GM19193 (cell line): ENCODE measurements around the gene NME9.

ENCODE experiments used
- POLR2A ChIP-seq: IDR thresholded peaks from 4 replicates; pipeline ENCODE4 v1.6.1; 2011; ENCODE audit not compliant: insufficient read depth, insufficient read length; ENCODE audit errors: extremely low read depth

NME9 gene

DNA sequence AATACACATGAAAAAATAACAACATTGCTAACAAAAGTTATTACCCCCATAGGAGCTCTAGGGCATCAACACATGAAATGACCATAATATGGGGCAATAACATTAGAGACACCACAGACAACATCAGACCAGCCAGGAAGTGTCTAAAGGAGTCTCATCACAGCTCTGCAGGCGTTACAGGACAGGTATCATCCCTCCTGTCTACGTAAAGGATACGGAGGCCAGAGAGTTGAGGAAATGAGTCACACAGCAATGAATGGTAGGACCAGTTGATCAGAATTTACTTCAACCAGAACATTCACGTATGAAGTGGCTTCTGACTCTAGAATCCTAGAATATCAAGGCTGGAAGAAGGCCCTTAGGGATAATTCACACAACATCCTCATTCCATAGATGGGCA lies 1.8 kb downstream of the NME9 start:
- no peak for TF ChIP-seq POLR2A

DNA sequence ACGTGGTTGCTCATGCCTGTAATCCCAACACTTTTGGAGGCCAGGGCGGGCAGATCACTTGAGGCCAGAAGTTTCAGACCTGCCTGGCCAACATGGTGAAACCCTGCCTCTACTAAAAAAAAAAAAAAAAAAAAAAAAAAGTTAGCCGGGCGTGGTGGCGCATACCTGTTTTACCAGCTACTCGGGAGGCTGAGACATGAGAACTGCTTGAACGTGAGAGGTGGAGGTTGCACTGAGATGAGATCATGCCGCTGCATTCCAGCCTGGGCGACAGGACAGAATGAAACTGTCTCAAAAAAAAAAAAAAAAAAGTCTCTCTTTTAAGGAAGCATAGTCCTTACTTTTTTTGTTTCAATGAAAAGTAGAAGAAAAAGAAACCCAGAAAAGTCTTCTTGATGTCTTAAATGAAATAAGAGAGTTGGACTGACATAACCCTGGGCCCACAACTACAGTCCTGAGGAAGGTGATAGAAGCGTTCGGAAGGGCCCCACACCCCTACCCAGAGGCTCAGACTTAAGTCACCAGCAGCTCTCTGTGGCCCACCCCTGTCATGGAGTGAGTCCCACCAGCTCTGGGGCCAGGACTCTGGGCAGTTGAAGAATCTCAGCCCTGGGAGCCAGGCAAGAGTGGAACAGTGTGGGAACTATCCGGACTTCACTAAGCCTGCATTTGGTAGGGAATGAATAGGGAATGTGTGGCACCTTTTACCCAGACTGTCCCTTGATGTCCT lies 2.6 kb downstream of the NME9 start:
- no peak for TF ChIP-seq POLR2A

DNA sequence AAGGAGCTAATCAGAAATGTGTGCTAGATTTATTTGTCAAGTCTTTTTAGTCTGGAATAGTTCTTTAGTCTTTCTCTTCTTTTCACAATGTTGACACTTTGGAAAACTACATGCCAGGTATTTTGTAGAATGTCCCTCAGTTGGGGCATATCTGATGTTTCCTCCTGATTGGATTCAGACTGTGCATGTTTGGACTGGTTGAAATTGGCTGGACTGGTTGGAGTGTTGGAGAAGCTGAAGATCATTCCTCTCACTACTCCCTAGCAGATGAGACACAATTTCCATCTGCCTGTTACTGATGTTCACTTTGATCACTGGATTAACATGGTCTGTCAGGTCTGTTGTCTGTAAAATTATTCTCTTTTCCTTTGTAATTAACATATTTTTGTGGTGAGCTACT lies 3.7 kb downstream of the NME9 start:
- no peak for TF ChIP-seq POLR2A

DNA sequence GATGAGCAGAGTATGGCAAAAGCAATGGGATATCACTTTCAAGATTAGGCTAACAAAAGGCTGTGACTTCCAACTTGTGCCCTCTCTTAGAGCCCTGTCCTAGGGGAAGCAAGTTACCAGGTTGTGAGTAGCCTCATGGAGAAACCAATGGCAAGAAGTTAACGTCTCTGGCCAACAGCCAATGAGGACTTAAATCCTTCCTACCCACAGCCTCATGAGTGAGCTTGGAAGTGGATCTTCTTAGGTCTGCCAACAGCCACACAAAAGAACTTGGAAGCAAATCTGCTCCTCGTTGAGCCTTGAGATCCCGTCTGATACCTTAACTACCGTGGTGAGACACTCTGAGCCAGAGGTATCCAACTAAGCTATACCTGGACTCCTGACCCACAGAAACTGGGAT lies 5.7 kb downstream of the NME9 start:
- TF ChIP-seq POLR2A = no peak

DNA sequence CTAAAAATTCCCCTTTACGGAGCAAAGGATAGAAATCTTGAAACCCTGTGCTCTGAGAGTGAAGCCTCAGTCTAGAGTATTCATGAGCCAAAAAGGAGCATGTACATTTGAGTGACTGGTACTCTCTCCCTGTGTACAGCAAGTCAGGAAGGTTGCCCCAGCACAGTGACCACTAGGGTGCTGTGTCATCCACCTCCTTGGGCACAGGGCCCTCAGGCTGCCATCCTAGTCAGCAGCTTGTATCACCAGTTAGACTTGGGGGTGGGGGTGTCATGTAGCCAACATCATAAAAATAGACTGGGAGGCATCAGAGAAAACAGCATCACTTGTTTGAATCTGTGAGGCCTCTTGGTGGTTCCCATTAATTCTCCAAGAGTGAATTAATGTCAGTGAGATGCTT lies 12.0 kb downstream of the NME9 start:
- no peak for TF ChIP-seq POLR2A

DNA sequence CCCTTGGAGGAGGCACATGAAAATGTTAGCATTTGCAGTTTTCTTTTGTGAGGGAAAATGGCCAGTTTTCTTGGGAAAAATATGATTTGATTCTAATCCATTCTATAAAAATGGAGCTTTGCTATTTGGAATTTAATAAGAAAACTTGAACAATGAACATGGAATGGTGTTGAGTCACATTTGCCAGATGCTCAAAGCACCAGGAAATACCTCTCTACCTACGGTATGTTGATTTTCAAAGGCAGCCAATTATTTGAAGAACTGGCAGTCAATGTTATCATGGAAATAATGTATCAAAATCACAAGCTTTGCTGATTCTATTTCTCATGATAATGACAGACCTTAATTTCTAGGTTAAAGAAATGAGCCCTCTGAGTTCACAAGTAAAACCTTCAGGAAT lies 14.9 kb downstream of the NME9 start:
- TF ChIP-seq POLR2A = no peak

DNA sequence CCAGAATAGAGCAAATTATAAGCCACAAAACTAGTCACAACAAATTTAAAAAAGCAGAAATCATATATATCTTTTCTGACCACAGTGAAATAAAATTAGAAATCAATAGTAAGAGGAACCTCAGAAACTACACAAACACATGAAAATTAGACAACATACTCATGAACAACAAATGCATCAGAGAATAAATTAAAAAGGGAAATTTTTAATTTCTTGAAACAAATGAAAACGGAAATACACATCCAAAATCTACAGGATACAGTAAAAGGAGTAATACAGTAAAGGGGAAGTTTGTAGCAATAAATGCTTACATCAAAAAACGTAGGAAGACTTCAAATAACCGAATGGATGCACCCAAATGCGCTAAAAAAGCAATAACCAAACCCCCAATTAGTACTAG lies 19.2 kb downstream of the NME9 start:
- TF ChIP-seq POLR2A = no peak

DNA sequence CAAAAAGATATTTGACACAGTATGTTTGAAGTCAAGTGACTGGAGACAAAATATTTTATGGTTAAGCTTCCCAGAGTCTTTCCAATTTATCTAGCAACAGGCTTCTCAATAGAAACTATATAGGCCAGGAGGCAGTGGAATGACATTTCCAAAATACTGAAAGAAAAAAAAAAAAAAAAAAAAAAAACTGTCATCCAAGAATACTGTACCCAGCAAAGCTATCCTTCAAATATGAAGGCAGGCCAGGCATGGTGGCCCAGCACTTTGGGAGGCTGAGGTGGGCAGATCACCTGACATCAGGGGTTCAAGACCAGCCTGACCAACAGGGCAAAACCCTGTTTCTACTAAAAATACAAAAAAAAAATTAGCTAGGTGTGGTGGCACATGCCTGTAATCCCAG lies 20.9 kb downstream of the NME9 start:
- no peak for TF ChIP-seq POLR2A

DNA sequence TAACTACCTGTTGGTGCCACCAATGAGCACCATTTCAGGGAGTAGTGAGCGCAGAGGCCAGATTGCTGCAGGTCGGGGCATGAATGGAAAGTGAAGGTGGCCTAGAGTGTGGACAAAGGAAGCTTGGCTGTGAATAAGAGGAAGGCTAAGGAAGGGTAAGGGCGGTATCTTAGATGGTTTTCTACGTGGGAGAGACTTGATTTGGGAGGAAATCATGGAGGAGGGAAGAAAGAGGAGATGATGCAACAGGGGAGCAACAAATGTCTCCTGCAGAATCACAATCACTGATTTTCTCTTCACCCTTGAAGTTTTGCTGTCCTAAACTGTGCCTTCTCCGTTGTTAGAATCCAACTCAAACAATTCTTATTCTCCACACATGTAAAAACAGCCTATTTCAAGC lies 21.8 kb downstream of the NME9 start:
- no peak for TF ChIP-seq POLR2A

DNA sequence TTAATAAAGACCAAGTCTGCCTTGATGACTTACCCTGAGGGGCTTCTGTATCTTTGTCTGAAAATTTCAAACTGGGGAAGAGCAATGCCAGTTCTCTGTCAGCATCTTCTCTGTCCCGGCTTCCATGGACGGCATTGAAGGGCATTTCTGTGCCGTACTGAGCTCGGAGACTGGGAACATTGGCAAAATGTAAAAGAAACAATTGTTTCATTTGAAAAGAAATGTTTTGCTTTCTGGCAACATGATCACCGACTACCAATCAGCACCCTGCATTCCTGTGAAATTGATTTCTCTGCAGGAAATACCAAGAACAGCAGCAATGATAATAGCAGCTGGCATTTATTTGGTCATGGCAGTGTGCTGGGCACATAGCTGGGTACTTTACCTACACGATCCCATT lies 26.2 kb downstream of the NME9 start:
- no peak for TF ChIP-seq POLR2A

DNA sequence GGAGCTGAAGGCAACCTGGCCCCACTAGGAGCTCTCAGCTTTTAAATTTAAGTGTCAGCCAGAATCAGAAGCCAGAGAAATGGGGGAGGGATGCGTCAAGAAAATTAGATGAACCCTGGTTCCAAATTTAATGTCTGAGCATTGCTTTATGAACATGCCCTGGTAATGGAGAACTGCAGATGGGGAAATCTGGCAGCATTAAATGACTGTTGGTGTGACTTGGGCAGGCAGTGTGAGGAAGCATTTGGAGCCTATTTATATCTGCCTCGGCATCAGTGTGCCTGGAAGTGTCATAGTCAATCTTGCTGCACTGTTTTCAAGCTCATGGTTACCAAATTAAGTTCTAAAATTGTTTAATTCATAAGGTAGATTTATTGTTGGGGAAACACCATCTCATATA lies 29.0 kb downstream of the NME9 start:
- TF ChIP-seq POLR2A = no peak

DNA sequence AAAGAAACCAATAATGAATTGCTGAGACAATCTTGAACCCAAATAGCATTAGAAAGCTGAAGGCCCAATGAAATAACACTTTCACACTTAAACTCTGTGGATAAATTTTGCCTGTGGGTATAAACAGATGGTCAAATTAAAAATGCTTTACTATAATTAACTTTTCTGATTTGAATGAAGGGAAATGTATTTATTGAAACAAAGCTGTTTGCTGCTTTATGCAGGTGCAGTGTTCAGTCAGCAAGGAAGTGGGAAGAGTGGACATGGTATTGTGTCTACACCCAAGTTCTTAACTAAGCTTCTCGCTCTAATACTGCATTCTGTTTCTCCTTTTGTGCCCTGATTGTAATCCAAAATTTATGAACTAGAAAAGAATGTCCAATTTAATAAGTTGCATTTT lies 31.8 kb downstream of the NME9 start:
- TF ChIP-seq POLR2A = no peak

DNA sequence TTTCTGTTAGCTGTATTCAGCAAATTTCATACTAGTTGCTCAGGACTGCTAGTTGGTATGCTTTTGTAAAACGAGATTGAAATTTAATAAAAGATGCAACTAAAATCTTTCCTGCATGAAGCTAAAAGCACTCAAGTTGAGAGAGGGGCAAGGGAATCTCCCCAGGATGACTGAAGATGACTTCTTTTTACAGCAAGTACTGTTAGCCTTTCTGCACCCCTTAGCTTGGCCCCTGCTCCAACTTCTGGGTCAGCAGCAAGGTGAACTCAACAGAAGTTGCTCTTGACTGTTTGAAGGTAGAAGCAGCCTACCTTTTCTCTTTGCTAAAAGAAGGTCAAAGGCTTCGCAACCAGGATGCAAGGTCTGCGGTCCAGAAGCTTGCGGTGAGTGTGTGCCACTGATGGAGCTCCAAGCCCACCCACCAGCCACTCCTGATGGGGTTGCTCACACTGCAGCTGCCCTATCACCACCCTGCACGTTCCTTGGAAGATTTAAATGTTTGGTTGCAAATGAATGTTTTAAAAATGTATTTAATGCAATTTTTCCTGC lies 32.5 kb downstream of the NME9 start:
- TF ChIP-seq POLR2A = no peak

DNA sequence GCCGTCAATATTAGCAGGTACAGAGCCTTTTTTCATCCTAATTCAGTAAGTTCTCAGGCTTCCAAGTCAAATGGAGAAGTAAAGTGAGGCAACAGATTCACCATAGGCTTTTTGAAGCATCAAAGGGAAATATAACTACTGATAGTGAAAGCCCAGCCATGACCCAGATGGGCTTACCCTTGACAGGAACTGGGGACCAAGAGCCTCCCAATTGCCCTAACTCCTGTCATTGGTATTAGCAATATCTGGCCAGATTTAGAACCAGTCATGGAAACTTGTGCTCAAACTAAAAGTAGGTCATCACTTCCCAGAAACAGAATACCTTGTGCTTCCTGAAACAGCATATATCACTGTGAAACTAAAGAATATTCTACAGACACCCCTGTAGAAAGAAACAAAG lies 33.0 kb downstream of the NME9 start:
- no peak for TF ChIP-seq POLR2A

DNA sequence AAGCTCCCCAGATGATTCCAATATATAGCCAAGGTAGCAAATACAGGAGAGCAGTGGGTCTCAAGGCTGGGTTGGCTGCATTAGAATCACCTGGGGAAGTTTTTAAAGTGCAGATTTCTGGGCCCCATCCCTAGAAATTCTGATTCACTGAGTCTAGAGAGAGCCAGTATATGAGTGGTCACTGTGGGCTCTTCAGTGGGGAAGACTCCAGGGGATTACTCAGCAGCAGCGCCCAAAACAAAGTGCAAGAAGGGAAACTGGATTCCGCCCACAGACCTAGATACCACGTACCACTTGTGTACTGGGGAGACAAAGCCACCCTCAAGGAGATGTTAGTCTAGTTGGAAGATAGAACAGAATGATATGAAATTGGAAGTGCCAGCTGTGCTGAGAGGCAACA lies 40.0 kb downstream of the NME9 start:
- no peak for TF ChIP-seq POLR2A

DNA sequence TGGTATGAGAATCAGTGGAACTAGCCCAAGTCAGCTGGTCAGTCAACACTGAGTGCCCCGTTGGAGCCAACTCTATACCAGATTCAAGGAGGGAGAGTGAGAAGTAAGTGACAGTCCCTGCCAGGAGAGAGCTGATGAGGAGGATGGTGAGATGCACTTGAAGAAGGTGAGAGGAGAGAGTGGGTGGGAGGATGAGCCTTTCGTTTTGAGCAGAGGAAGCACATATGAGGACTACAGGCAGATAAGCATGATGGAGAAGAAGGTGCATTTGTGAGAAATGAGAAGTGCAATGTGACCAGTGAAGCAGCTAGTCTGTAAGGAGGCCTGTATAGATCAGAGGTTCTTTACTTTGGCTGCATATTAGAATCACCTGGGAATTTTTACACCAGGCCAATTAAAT lies 40.4 kb downstream of the NME9 start:
- no peak for TF ChIP-seq POLR2A
